Mesendoderm (in vitro differentiated cells): ENCODE measurements around the gene EYS.

Experiments
- DNase-seq: peaks from one replicate; pipeline ENCODE4 v3.0.0; 2013
- H2AK5ac ChIP-seq: 2 replicates; pipeline ENCODE4 v1.6.1; 2013; ENCODE audit warnings: low read length, inconsistent platforms
- H2BK120ac ChIP-seq: 2 replicates; pipeline ENCODE4 v1.6.1; 2013; ENCODE audit warnings: low read depth, mild to moderate bottlenecking, low read length, moderate library complexity, mixed read lengths
- H2BK15ac ChIP-seq: replicated peaks from 2 replicates; pipeline ENCODE4 v1.6.1; 2013; ENCODE audit warnings: low read depth, mild to moderate bottlenecking, moderate library complexity
- H2BK5ac ChIP-seq: 2 replicates; pipeline ENCODE4 v1.6.1; 2013; ENCODE audit warnings: low read length, inconsistent platforms
- H3K18ac ChIP-seq: 2 replicates; pipeline ENCODE4 v1.6.1; 2013; ENCODE audit warnings: mild to moderate bottlenecking, low read length, mixed read lengths
- H3K23ac ChIP-seq: one replicate; pipeline ENCODE4 v1.6.1; 2013; ENCODE audit warnings: low read length
- H3K27ac ChIP-seq: 2 replicates; pipeline ENCODE4 v1.5.1; 2013; ENCODE audit warnings: low read depth, mild to moderate bottlenecking, inconsistent platforms, low read length, moderate library complexity
- H3K27me3 ChIP-seq: 2 replicates; pipeline ENCODE4 v1.6.1; 2013; ENCODE audit warnings: low read length, control low read depth, mild to moderate bottlenecking, inconsistent platforms; ENCODE audit not compliant: insufficient read depth, poor library complexity
- H3K36me3 ChIP-seq: 2 replicates; pipeline ENCODE4 v1.6.1; 2013; ENCODE audit warnings: low read length, inconsistent platforms; ENCODE audit not compliant: control insufficient read depth, insufficient read depth
- H3K4ac ChIP-seq: one replicate; pipeline ENCODE4 v1.6.1; 2013; ENCODE audit warnings: low read depth, mild to moderate bottlenecking, low read length, moderate library complexity
- H3K4me1 ChIP-seq: 2 replicates; pipeline ENCODE4 v1.6.1; 2013; ENCODE audit warnings: low read depth, low read length, inconsistent platforms; ENCODE audit not compliant: control insufficient read depth
- H3K4me2 ChIP-seq: 2 replicates; pipeline ENCODE4 v1.6.1; 2013; ENCODE audit warnings: low read length
- H3K4me3 ChIP-seq: 2 replicates; pipeline ENCODE4 v1.5.1; 2013; ENCODE audit warnings: mild to moderate bottlenecking, low read length
- H3K56ac ChIP-seq: one replicate; pipeline ENCODE4 v1.6.1; 2013; ENCODE audit warnings: low read length
- H3K79me1 ChIP-seq: 2 replicates; pipeline ENCODE4 v1.6.1; 2013; ENCODE audit warnings: low read length, inconsistent platforms
- H3K79me2 ChIP-seq: 2 replicates; pipeline ENCODE4 v1.6.1; 2013; ENCODE audit warnings: mild to moderate bottlenecking, low read length; ENCODE audit not compliant: control insufficient read depth, insufficient read depth
- H3K9ac ChIP-seq: 2 replicates; pipeline ENCODE4 v1.6.1; 2013; ENCODE audit warnings: low read length, inconsistent platforms
- H4K5ac ChIP-seq: one replicate; pipeline ENCODE4 v1.6.1; 2013; ENCODE audit warnings: low read length
- H4K8ac ChIP-seq: one replicate; pipeline ENCODE4 v1.6.1; 2013; ENCODE audit warnings: low read depth, mild to moderate bottlenecking, control low read depth, low read length, moderate library complexity
- WGBS: extraction: QIAGEN DNeasy Blood & Tissue Kit; methylation state at CpG from one replicate; pipeline ENCODE4 v1.1.7; 2013; ENCODE audit warnings: low lambda C conversion rate, missing lambda C conversion rate; ENCODE audit not compliant: insufficient coverage; ENCODE audit errors: extremely low coverage; 5-methylcytosine and 5-hydroxymethylcytosine counted together

EYS gene

DNA sequence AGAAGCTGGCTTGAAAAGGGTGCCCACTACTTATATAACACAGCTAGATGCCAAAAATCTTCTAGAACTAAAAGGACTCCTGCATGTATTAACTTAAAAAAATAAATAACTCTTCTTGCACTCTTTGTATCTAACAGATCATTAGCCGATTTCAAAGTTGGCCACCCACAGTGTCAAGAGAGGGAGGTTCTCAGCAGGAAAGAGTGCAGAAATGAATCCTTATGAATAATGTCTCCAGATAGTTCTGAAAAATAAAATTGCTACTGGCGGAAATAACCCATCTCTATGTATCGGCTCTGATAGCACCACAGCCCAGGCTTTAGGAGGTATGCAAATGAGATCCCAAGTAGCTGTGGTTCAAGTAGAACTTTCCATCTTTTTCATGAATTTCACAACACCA lies 1838.7 kb downstream of the EYS start:
- no peak overlapping the region for H3K56ac ChIP-seq
- no peak overlapping the region for H2BK120ac ChIP-seq
- no peak overlapping the region for H3K4ac ChIP-seq
- H2AK5ac ChIP-seq: no peak overlapping the region
- no peak overlapping the region for H3K4me3 ChIP-seq
- no peak overlapping the region for H3K4me2 ChIP-seq
- DNase-seq: no peak
- no peaks in the 10 kb centered on the region for H3K36me3 ChIP-seq
- H3K27me3 ChIP-seq: no peaks in the 10 kb centered on the region
- no peaks in the 10 kb centered on the region for H3K4me1 ChIP-seq
- H3K27ac ChIP-seq: no peak overlapping the region
- no peaks in the 10 kb centered on the region for H3K79me2 ChIP-seq
- H3K79me1 ChIP-seq: no peaks in the 10 kb centered on the region
- no peak overlapping the region for H3K18ac ChIP-seq
- no peak overlapping the region for H3K23ac ChIP-seq
- H4K5ac ChIP-seq: no peak overlapping the region
- H3K9ac ChIP-seq: no peak overlapping the region
- no peak overlapping the region for H4K8ac ChIP-seq
- no peak overlapping the region for H2BK15ac ChIP-seq
- WGBS: no CpG with 5 or more reads among the region's 3 CpGs
- H2BK5ac ChIP-seq: no peak overlapping the region

DNA sequence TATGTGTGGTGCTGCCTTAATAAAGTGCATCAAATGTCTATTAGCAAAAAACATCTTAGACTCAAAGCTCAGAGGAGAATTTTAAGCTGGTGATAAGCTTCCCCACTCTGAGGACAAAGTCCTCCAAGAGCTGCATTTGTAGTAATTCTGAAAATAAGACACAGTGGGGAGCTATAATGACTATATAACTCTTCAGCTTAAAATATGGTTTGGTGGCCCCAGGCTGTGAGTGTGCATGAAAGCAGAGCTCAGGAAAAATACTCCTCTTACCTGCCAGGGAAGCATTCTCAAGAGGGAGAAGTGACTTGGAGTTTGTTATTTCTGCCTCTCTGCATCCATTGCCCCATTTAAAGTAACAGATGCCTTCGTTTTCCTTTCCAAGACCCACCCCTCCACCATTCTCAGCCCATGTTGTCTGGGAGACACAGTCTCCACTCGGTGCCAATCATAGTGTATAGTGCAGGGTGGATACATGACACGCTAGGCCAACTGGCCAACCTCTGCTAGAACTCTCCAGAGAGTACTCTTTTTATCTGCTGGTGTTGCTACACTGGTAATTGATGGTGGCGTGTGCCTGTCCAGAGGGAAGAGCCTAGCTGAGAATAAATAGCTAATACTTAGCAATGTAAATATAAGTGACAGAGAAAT lies 1842.2 kb downstream of the EYS start:
- Histone ChIP-seq H2BK5ac (no peak overlapping the region), H3K27ac (no peak overlapping the region)

GRCh38 chr6:63864061-63864460 lies 1843.0 kb downstream of the EYS start:
- no CpG with 5 or more reads among the region's 1 CpG for WGBS
- no peak overlapping the region for H2BK120ac ChIP-seq
- H3K79me2 ChIP-seq: no peaks in the 10 kb centered on the region
- H3K27me3 ChIP-seq: no peaks in the 10 kb centered on the region
- H3K18ac ChIP-seq: no peak overlapping the region
- H3K4me2 ChIP-seq: no peak overlapping the region
- DNase-seq: no peak
- no peak overlapping the region for H3K9ac ChIP-seq
- H2BK5ac ChIP-seq: no peak overlapping the region
- no peak overlapping the region for H3K56ac ChIP-seq
- no peak overlapping the region for H4K8ac ChIP-seq
- no peak overlapping the region for H4K5ac ChIP-seq
- H2BK15ac ChIP-seq: no peak overlapping the region
- H3K4ac ChIP-seq: no peak overlapping the region
- H2AK5ac ChIP-seq: no peak overlapping the region
- no peaks in the 10 kb centered on the region for H3K79me1 ChIP-seq
- H3K4me1 ChIP-seq: no peaks in the 10 kb centered on the region
- no peak overlapping the region for H3K23ac ChIP-seq
- H3K36me3 ChIP-seq: no peaks in the 10 kb centered on the region
- no peak overlapping the region for H3K27ac ChIP-seq
- no peak overlapping the region for H3K4me3 ChIP-seq

More for the DNA sequence above, 1842.2 kb downstream of the EYS start:
- no peak overlapping the region for H3K9ac ChIP-seq
- H4K8ac ChIP-seq: no peak overlapping the region
- no CpG with 5 or more reads among the region's 4 CpGs for WGBS
- H4K5ac ChIP-seq: no peak overlapping the region
- no peak overlapping the region for H3K56ac ChIP-seq
- H3K27me3 ChIP-seq: no peaks in the 10 kb centered on the region
- H3K4me3 ChIP-seq: no peak overlapping the region
- no peak overlapping the region for H2AK5ac ChIP-seq
- no peaks in the 10 kb centered on the region for H3K36me3 ChIP-seq
- no peak for DNase-seq
- H3K18ac ChIP-seq: no peak overlapping the region
- no peaks in the 10 kb centered on the region for H3K4me1 ChIP-seq
- no peak overlapping the region for H3K23ac ChIP-seq
- H3K4ac ChIP-seq: no peak overlapping the region
- no peaks in the 10 kb centered on the region for H3K79me2 ChIP-seq
- H2BK15ac ChIP-seq: no peak overlapping the region
- no peak overlapping the region for H3K4me2 ChIP-seq
- H3K79me1 ChIP-seq: no peaks in the 10 kb centered on the region
- no peak overlapping the region for H2BK120ac ChIP-seq

DNA sequence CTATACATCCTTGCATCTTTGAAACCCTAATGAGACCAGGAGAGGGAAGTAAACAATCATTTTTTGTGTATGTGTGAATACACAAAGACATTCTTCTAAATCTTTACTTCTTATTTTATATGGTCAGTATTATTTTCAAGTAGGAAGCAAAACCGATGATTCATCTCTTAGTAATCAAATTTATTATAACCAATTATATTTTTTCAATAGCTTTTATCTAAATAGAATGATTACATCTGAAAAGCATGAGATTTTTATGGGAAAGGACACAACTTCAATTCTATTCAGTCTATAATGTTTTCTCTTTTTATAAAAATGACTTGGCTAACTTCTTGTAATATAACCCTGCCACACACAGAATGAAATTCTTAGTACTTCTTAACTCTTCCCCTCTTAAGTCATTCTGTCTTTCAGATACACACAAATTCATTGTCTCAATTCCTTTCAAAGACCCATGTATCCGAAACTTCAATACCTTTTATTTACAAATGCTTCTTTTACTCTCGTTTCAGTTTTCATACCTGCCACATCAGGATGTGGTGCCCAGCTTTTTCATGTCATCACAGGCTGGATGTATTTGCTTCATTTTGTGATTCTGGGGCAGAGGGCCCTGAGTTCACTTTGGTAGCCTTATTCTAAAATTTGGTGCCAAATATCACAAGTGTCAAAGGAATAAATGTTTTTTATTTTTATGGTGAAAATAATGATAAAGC lies 1844.4 kb downstream of the EYS start:
- no peak overlapping the region for H3K18ac ChIP-seq
- no peak overlapping the region for H2BK120ac ChIP-seq
- H3K27ac ChIP-seq: no peak overlapping the region
- H3K4ac ChIP-seq: no peak overlapping the region
- no peaks in the 10 kb centered on the region for H3K4me1 ChIP-seq
- H2BK5ac ChIP-seq: no peak overlapping the region
- no peak overlapping the region for H3K56ac ChIP-seq
- no peak overlapping the region for H2BK15ac ChIP-seq
- no peak overlapping the region for H3K9ac ChIP-seq
- no peaks in the 10 kb centered on the region for H3K36me3 ChIP-seq
- no peaks in the 10 kb centered on the region for H3K79me2 ChIP-seq
- WGBS: 100% methylated on average over 2 of the region's 3 CpGs
- no peak overlapping the region for H2AK5ac ChIP-seq
- H3K23ac ChIP-seq: no peak overlapping the region
- no peaks in the 10 kb centered on the region for H3K27me3 ChIP-seq
- no peak overlapping the region for H3K4me3 ChIP-seq
- no peak for DNase-seq
- H3K79me1 ChIP-seq: no peaks in the 10 kb centered on the region
- no peak overlapping the region for H3K4me2 ChIP-seq
- H4K5ac ChIP-seq: no peak overlapping the region
- no peak overlapping the region for H4K8ac ChIP-seq

DNA sequence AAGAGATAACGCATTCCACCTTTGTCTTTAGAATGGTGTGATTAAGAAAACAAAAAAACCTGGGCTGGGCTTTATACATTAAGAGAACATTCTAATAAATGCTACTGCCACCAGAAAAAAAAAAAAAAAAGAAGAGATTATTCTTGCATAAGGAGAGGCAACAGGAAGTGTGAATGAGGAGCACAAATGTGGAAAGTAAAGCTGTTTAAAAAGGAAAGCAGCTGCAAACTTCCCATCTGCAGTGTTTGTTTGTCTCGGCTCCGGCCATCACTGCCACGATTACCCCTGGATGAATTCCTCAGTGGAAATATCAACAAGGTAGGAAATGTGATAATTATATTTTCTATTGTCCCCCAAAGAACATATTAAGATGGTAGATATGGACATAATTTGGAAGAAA lies 1847.5 kb downstream of the EYS start:
- H3K18ac ChIP-seq: no peak overlapping the region
- no peak overlapping the region for H4K8ac ChIP-seq
- H3K23ac ChIP-seq: no peak overlapping the region
- H2AK5ac ChIP-seq: no peak overlapping the region
- H3K4me2 ChIP-seq: no peak overlapping the region
- no peak overlapping the region for H2BK15ac ChIP-seq
- H2BK5ac ChIP-seq: no peak overlapping the region
- no peaks in the 10 kb centered on the region for H3K4me1 ChIP-seq
- no peak overlapping the region for H3K9ac ChIP-seq
- no peak for DNase-seq
- no peak overlapping the region for H3K27ac ChIP-seq
- H3K79me2 ChIP-seq: no peaks in the 10 kb centered on the region
- no peak overlapping the region for H2BK120ac ChIP-seq
- no CpG with 5 or more reads among the region's 4 CpGs for WGBS
- no peak overlapping the region for H3K4ac ChIP-seq
- no peaks in the 10 kb centered on the region for H3K27me3 ChIP-seq
- no peak overlapping the region for H4K5ac ChIP-seq
- no peaks in the 10 kb centered on the region for H3K36me3 ChIP-seq
- no peak overlapping the region for H3K56ac ChIP-seq
- no peaks in the 10 kb centered on the region for H3K79me1 ChIP-seq
- no peak overlapping the region for H3K4me3 ChIP-seq

DNA sequence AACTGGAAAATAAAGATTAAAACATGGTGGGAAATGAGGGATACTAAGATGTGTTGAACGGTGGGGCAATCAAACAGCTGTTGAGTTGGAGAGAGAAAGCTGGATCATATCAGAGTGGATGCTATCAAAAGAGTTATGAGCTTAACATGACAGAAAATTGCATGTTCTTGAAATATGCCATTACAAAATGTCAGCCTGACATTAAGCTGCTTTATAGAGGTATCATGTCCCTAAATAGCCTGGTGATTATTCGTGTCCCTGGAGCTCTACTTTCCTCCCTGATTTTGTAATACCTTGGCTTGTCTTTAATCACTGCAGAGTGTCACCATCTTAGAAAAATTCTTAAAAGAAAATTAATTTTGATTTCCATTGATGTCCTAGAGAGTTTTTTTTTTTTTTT lies 1848.3 kb downstream of the EYS start:
- Histone ChIP-seq H3K79me2 (no peaks in the 10 kb centered on the region), H3K27ac (no peak overlapping the region), H4K5ac (no peak overlapping the region), H3K27me3 (no peaks in the 10 kb centered on the region), H3K9ac (no peak overlapping the region), H3K56ac (no peak overlapping the region), H4K8ac (no peak overlapping the region), H2BK15ac (no peak overlapping the region), H3K36me3 (no peaks in the 10 kb centered on the region), H3K18ac (no peak overlapping the region), H2AK5ac (no peak overlapping the region), H3K4me2 (no peak overlapping the region), H3K4me3 (no peak overlapping the region), H3K4me1 (no peaks in the 10 kb centered on the region), H2BK120ac (no peak overlapping the region), H3K79me1 (no peaks in the 10 kb centered on the region), H3K23ac (no peak overlapping the region), H3K4ac (no peak overlapping the region), H2BK5ac (no peak overlapping the region)
- no CpG with 5 or more reads among the region's 2 CpGs for WGBS
- no peak for DNase-seq
